Cerebellar cortex (tissue), 1 donor: ENCODE data around the gene PGAM2.

ENCODE experiments used
- DNase-seq: peaks from one replicate; pipeline ENCODE4 v3.0.0-alpha.2; 2015; ENCODE audit warnings: low spot score

Gene PGAM2

DNA sequence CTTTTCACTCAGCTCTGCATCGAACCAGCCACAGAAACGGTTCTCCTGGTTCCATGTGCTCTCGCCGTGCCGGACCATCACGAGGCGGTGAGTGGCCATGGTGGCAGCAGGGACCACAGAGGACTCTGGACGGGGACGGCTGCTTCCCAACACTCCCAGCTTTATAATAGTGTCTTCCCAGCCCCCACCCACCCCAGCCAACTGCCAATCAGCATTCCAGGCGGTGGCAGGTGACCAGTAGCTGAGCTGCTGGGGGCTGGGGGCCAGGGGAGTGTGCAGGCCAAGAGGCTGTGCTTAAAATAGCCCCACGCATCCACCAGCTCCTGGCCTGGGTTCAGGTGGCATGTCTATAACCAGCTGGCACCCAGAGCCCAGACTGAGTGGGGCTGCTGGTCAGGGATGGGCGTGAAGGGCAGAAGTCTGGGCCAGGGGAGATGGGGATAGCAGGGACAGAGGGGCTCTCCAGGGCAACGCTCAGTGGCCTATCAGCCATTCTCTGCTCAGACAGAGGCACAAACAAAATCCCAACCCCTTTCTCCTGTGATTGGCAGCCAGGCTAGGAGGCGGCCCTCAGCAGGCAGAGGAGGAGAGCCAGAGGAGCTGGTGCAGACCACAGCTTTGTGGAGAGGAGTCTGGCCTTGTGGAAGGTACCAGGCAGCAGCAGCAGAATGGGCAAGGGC, at the start of gene PGAM2:
TSS of gene PGAM2 (minus strand) at position 137 of the 680 bp plus-strand sequence. CDS start at position 99, 38 bp downstream.
- DNase-seq: peak; percentile 94

DNA sequence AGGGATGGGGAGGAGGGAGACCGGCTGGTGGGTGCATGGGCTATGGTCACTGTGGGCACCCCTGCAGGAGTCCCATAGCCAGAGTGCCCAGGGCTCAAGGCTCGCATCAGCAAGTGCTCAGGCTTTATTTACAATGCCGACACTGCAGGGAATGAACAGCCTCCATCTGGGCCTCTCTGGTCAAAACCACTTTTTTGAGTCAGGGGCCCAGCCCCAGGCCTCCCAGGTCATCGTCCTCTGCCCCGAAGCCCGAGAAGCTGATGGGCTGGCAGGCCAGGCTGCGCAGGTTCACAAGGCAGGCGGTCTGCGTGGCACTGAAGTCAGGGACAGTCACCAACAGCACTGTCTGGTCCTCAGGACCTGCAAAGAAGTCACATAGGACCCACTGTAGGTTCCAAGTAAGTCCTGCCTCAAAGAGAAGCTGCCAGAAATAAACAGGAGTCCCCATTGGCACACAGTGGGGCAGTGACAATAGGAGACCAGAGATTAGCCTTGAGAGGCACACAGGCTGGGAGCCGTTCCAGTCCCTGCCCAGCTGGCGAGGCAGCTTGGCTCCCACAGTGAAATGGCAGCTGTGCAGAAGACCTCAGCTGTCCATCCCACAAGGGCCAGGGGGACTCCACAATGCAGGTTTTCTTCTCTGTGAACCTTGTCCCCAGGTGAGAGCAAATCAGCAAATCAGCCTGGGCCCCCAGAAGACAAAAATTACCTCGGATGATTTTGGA, 49.4 kb upstream of the PGAM2 start:
- peak; percentile 47 for DNase-seq

DNA sequence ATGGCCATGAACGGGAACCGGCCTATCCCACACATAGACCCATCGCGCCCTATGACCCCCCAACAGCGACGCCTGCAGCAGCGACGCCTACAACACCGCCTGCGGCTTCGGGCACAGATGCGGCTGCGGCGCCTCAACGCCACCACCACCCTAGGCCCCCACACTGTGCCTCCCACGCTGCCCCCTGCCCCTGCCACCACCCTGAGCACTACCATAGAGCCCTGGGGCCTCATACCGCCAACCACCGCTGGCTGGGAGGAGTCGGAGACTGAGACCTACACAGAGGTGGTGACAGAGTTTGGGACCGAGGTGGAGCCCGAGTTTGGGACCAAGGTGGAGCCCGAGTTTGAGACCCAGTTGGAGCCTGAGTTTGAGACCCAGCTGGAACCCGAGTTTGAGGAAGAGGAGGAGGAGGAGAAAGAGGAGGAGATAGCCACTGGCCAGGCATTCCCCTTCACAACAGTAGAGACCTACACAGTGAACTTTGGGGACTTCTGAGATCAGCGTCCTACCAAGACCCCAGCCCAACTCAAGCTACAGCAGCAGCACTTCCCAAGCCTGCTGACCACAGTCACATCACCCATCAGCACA, 48.5 kb upstream of the PGAM2 start:
- no peak for DNase-seq

DNA sequence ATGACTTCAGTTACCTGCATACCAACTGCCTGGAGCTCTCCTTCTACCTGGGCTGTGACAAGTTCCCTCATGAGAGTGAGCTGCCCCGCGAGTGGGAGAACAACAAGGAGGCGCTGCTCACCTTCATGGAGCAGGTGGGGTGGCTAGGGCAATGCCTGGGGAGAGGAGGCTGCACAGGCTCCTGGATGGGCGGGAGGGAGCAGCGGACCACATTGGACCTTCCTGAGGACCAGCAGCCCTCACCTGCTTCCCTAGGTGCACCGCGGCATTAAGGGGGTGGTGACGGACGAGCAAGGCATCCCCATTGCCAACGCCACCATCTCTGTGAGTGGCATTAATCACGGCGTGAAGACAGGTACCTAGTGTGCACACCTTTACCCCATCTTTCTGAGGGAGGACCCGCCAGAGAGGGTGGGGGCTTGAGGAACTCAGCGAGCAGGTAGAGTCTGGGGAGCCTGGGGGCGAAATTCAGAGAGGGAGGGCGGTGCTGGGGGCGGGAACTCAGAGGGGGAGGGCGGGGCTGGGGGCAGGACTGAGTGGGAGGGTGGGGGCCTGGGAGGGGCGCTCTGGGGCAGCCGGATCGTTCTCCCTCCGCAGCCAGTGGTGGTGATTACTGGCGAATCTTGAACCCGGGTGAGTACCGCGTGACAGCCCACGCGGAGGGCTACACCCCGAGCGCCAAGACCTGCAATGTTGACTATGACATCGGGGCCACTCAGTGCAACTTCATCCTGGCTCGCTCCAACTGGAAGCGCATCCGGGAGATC, 47.8 kb upstream of the PGAM2 start:
- DNase-seq: no peak

DNA sequence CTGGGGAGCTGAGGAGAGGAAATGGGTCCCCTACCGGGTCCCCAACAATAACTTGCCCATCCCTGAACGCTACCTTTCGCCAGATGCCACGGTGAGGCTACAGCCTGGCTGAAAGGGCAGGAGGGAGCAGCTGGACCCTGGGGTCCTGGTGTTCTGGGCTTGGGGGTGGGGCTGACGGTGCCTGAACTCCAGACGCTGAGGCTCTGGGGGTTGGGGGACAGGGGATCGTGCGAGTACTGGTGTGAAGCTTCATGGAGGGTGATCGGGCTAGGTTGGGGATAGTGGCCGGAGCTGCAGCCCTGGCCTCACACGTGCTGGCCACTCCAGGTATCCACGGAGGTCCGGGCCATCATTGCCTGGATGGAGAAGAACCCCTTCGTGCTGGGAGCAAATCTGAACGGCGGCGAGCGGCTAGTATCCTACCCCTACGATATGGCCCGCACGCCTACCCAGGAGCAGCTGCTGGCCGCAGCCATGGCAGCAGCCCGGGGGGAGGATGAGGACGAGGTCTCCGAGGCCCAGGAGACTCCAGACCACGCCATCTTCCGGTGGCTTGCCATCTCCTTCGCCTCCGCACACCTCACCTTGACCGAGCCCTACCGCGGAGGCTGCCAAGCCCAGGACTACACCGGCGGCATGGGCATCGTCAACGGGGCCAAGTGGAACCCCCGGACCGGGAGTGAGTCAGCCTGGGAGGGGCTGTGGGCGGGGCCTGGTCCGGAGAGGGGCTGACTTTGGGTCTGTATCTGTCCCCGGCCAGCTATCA, 47.0 kb upstream of the PGAM2 start:
- DNase-seq: no peak

DNA sequence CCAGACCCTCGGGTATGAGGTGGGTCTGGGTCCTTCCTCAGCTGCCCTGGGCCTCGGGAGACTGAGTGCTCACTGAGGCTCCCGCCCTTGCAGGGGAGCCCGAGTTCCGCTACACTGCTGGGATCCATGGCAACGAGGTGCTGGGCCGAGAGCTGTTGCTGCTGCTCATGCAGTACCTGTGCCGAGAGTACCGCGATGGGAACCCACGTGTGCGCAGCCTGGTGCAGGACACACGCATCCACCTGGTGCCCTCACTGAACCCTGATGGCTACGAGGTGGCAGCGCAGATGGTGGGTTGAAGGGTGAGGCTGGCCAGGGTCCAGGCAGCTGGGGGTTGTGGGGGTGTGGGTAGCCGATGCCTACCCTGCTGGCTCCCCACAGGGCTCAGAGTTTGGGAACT, 46.4 kb upstream of the PGAM2 start:
- peak; percentile 30 for DNase-seq

DNA sequence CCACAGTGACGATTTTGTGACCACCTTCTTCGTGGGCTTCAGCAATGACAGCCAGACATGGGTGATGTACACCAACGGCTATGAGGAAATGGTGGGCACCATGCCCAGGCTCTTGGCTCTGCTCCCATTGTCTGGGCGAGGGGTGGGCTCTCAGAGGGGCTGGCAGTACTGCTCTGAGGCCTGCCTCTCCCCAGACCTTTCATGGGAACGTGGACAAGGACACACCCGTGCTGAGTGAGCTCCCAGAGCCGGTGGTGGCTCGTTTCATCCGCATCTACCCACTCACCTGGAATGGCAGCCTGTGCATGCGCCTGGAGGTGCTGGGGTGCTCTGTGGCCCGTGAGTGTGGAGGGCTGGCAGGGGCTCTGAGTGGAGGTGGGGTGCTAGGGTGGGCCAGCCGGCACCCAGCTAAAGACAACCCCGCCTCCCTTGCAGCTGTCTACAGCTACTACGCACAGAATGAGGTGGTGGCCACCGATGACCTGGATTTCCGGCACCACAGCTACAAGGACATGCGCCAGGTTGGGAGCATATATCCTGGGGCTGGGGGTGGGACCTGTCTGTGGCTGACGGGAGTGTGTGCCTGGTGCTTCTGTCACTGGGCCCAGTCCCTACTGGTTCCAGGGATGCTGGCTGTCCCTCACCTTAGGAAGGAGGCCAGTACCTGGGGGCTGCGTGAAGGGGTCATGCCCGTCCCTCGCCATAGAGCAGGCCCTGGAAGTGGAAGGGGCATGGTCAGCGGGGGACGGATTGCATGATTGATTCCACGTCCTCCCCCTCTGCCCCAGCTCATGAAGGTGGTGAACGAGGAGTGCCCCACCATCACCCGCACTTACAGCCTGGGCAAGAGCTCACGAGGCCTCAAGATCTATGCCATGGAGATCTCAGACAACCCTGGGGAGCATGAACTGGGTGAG, 45.6 kb upstream of the PGAM2 start:
- DNase-seq: no peak

DNA sequence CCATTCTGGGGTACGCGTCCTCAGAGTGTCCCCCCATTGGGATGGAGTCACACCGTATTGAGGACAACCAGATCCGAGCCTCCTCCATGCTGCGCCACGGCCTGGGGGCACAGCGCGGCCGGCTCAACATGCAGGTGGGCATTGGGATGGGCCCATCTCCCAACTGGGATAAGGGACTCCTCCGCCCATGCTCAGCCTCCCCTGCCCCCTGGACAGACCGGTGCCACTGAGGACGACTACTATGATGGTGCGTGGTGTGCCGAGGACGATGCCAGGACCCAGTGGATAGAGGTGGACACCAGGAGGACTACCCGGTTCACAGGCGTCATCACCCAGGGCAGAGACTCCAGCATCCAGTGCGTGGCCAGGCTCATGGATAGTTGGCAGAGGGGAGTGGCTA, 44.6 kb upstream of the PGAM2 start:
- DNase-seq: no peak

DNA sequence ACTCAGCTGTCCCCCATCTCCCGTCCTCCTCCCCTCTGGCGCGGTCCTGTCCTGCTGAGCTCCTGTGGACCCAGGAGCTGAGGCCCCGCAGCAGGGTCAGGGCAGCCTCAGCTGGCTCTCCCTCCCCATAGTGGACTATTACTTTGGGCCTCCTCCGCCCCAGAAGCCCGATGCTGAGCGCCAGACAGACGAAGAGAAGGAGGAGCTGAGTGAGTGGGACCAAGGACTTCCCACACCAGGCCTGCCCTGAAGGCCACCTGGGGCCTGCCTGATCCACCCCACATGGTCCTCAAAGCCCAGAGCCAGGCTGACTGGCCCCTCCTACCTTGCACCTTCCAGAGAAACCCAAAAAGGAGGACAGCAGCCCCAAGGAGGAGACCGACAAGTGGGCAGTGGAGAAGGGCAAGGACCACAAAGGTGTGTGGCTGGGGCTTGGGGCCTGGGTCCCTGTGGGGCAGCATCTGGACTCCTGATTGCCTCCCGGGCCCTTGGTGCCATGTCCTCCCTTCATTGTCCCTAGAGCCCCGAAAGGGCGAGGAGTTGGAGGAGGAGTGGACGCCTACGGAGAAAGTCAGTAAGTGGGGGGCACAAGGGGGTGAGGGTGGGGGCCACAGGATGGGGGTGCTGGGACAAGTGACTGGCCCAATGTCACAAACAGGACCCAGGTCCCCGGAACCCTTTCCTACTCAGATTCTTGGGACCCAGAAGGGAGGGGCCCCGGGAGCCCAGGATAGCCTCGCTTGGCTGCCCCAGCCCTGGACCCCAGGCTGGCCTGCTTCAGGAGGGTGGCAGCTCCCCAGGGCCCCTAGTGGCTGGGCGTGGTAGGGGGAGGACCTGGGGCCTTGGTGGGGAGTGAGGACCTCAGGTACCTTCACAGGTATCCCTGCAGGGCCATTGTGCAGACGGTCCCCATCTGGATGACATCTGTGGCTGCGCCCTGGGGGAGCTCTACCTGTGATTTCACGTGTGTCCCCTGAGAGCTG, 43.7 kb upstream of the PGAM2 start:
- no peak for DNase-seq

DNA sequence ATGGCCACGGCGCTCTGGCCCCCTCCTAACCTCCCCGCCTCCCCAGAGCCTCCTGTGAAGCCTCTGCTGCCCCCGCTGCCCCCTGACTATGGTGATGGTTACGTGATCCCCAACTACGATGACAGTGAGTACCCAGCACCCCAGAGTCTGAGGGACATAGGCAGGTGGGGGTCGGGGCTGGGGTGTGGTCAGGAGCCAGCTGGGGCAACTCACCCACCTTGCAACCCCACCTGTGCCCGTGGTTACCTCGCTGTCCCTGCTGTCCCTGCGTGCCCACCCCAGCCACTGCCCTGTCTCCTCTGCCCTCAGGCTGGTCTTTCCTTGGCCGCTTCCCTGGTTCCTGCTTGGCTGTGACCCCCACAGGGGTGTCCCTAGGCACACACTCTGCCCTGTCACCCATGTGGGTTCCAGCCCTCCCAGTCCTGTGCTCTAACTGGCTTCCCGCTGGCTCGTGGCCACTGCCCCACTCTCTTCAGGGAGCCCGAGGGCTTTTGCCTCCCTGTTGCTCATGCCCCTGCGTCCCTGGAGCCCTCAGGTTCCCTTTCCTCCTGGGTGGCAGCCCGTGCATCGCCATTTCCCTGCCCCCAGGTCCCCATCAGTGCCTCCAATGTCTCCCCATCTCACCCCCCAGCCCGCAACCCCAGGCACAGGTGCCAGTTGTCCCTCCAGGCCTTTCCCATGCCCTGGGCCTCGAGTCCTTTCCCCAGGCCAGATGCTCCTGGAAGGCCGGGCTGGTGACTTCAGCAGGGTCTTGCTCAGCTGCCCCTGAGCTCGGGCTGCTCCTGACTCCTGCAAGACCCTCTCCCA, 42.8 kb upstream of the PGAM2 start:
- no peak for DNase-seq

DNA sequence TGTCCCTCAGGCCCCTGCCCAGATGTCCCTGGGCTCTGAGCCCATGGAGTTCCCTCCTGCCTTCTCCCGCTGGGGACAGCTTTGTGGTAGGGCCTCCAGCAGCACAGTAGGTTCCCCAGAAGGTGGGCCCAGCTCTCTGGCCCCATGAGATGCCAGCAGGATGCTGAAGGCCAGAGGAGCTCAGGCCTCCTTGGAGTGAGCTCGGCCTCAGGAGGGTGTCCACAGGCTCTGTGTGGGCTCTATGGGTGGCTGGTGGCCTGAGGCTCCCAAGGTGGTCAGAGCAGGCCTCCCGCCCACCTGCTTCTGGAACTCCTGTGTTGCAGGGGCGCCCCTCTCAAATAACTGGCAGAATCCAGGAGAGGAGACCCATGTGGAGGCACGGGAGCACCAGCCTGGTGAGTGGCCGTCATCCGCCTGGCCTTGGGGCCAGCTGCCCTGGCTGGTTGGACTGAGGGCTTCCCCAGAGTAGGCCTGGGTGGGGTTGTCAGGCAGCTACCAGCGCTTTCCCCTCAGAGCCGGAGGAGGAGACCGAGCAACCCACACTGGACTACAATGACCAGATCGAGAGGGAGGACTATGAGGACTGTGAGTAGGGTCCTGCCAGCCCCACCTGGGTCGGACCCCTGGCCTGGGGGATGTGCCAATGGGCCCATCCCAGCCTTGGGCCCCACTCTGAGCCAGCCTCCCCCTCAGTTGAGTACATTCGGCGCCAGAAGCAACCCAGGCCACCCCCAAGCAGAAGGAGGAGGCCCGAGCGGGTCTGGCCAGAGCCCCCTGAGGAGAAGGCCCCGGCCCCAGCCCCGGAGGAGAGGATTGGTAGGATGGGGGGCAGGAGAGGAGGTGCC, 42.0 kb upstream of the PGAM2 start:
- no peak for DNase-seq

DNA sequence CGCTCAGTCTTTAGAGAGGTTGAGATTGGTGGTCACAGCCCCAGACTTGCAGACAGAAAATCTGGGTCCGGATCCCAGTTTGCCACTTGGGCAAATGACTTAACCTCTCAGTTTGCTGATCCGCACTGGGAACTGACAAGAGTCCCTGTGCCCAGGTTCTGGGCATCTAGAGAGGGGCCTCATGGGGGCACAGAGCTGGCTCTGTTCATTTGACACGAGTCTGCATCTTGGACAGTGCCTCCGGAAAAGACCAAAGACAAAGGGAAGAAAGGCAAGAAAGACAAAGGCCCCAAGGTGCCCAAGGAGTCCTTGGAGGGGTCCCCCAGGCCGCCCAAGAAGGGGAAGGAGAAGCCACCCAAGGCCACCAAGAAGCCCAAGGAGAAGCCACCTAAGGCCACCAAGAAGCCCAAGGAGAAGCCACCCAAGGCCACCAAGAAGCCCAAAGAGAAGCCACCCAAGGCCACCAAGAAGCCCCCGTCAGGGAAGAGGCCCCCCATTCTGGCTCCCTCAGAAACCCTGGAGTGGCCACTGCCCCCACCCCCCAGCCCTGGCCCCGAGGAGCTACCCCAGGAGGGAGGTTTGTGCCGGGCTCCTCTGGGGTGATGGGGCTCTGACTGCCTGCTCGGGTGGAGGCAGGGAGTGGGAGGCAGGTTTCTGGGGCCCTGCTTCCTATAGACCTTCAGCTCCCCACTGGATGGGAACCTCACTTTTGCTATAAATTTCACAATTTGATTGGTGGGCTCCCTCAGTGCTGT, 41.1 kb upstream of the PGAM2 start:
- DNase-seq: no peak

DNA sequence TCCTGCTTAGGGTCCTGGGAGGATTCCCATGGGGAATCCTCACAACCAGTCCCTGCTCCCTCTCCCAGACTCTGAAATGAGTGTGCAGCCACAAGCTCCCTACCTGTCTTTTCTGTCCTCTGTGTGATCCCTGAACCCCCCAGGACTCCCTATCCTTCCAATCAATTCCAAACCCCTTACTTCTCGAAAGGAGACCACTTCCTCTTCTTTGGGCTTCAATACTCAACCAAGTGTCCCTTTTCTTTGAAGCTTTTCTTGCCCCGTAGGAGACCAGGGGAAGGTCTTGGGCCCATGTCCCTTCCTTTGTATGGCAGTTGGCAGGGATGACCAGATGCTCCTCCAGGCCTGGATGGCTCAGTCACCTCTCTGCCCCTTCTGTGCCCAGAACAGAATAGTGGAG, 40.5 kb upstream of the PGAM2 start:
- no peak for DNase-seq

DNA sequence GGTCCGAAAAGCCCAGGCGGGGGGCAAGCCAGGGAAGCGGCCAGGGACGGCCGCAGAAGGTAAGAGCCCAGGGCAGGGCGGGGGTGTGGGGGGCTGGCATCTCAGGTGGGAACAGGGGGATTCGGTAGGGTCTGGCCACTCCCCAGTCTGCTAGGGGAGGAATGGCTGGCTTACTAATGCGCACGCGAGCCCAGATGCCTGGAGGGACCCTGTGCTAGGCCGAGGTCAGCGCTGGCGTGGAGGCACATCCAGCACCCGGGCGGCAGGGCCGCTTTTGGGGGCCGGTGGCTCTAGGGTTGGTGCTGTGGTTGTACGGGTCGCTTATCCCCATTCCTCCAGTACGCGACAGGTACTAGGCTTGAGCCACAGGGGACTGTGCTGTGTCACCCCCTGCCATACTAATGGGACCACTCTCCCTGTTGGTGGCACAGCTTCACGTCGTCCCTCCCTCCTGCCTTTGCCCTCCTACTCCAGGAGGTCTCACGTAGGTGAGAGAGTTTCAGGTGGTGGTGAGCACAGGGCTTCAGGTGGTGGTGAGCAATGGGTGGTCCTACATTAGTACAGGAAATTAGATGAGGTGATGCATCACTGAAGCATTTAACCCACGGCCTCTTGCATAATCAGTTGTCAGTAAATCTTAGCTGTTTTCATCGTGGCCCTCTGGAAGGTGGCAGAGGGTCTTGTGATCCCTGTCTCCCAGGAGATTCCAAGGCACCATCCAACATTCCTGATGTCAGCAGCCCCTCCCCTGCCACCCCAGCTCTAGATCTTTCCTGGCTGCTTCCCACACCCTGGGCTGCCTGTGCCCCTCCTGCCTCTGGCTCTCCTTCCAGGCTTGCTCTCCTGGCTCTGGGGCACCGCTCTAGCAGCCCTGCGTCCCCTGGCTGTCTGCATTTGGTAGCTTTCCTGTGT, 39.7 kb upstream of the PGAM2 start:
- DNase-seq: no peak

DNA sequence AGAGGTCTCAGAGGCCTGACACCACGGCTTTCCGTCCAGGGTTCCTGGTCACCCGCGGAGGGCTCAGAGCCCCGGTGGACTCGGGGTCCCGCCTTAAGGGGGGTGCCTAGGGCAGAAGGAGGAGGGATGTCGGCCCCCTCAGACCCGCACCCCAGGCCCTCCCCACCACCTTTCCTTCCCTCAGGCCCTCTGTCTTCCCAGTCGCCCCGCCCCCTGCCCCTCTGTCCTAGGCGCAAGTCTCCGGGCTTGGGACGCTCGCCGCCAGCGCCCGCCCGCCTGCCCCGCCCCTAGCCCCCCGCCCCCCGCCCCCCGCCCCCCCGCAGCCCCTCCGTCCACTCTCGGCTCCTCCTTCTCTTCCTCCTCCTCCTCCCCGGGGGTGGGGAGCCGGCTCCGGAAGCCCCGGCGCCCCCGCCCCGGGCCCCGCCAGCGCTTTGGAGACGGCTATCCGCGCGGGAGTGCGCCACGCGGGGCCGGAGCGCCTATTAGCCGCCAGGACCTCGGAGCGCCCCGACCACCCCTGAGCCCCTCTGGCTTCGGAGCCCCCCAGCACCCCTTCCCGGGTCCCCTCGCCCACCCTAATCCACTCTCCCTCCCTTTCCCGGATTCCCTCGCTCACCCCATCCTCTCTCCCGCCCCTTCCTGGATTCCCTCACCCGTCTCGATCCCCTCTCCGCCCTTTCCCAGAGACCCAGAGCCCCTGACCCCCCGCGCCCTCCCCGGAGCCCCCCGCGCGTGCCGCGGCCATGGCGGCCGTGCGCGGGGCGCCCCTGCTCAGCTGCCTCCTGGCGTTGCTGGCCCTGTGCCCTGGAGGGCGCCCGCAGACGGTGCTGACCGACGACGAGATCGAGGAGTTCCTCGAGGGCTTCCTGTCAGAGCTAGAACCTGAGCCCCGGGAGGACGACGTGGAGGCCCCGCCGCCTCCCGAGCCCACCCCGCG, 38.8 kb upstream of the PGAM2 start, which contains the start of gene AEBP1:
TSS of gene AEBP1 (plus strand) at position 423 of the 937 bp plus-strand sequence. CDS start at position 744, 321 bp downstream.
- no peak for DNase-seq
